B cell (primary cell): Measurements from ENCODE around the gene DTNA.

Experiments
- CTCF ChIP-seq: fragments of 200-600 bp; IDR thresholded peaks from one replicate; pipeline ENCODE4 v1.8.0; 2022; ENCODE audit warnings: antibody characterized with exemption, mild to moderate bottlenecking
- EZH2 ChIP-seq: IDR thresholded peaks from 2 replicates; pipeline ENCODE4 v1.6.1; 2012; ENCODE audit warnings: borderline replicate concordance, low read depth, mild to moderate bottlenecking, moderate library complexity, low read length; ENCODE audit not compliant: insufficient read depth, poor library complexity, severe bottlenecking

GRCh38 chr18:34697233-34697632 lies 12.9 kb upstream of the DTNA start:
- TF ChIP-seq CTCF (no peak), EZH2 (no peak)
